Measurements from ENCODE around the gene ING3.

ING3 gene, protein sequence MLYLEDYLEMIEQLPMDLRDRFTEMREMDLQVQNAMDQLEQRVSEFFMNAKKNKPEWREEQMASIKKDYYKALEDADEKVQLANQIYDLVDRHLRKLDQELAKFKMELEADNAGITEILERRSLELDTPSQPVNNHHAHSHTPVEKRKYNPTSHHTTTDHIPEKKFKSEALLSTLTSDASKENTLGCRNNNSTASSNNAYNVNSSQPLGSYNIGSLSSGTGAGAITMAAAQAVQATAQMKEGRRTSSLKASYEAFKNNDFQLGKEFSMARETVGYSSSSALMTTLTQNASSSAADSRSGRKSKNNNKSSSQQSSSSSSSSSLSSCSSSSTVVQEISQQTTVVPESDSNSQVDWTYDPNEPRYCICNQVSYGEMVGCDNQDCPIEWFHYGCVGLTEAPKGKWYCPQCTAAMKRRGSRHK

DNA sequence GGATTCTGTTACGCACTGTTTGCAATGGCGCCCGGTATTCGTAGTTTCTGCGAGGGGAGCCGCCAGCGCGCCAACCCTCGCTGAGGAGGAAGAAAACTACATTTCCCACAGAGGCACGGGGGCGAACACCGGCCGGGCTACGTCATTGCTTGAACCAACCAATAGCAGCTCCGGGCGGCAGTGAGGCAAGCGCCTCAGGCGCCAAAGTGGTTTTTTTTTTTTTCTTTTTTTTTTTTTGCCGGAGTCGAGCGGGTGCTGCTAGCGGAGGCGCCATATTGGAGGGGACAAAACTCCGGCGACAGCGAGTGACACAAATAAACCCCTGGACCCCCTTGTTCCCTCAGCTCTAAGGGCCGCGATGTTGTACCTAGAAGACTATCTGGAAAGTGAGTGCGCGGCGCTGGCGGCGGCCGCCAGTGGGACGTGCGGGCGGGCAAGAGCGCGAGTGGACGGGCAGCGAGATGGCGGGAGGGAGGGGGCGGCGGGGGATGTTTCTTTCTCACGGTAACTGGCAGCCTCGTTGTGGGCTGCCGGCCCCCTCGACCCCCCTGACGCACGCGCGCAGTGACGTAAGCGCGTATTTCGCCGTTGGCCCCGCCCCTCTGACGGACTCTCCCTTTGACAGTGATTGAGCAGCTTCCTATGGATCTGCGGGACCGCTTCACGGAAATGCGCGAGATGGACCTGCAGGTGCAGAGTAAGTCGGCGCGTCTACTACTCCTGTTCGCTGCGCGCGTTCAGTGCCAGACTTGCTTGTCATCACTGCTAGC lies at the start of gene ING3:
Gene ING3 (plus strand): TSS at position 239 of the 770 bp plus-strand sequence. CDS start 120 bp downstream, at position 359.
- peak; percentile 94 to 95 for DNase-seq (ENCODE audit: low read depth in 2 of 2)

DNA sequence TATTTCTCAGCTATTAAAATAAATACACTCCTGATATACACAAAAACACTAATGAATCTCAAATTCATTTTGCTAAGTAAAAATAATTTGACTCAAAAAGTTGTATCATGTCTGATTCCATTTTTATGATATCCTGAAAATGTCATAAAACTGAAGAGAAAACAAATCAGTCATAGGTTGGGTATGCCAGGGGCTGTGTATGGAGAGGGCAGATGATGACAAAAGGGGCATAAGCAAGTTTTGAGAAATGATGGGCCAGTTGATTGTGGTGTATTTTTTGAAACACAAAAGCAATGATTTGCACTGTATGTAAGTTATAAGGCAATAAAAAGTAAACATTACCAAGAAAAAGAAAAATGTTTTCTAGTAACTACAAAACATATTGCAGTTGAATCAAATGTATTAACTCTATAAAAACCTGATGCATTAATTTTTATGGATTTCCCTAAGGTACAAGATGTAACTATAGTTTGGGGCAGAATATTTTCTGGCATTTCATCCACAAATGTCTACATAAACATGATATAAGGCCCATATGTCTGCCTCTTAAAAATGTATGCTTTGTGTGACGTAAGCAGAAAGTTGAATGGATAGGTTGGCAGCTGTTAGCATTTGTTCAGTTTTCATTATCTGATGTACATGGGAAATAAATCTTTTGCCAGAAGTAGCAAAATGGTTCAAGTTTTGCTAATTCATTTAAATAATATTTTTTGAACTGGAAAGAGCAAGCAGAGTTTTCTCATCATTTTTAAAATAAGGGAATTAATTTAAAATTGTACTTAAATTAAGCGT lies 35.1 kb upstream of the ING3 start:
- no peak for DNase-seq (ENCODE audit: low read depth in 2 of 2)

DNA sequence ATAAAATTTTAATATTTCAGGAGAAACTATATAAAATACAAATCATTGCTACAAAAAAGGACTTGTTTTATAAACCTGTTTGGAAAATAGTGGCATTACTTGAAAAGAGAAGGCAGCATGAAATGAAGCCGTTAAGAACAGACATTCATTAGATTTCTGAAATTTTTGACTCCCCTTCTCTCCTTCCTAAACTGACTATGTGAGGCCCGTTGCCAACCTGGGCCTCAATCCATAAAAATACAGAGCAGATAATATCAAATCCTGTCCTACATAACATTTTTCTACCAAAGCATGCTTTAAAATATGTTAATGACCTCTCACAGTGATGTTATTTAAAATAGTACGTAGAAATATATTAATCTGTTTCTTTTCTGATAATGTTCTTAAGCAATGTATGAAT lies 34.5 kb upstream of the ING3 start:
- no peak for DNase-seq (ENCODE audit: low read depth in 2 of 2)

DNA sequence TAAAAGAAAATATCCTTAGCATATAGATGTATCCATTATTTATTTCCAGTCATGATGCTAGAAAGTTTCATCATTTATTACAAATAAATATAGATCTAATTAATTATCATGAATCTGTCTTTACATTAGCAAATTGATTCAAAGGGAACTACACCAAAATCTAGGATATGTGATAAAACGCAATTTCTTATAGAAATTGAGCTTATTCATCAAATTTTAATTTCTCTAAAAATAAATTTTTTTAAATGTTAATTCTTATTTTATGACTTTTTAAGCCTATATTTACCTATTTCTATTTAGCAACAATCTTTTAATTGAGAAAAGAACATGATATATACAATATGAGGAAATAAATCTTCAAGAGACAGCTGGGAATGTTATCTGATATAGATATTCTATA lies 34.0 kb upstream of the ING3 start:
- no peak for DNase-seq (ENCODE audit: low read depth in 2 of 2)

DNA sequence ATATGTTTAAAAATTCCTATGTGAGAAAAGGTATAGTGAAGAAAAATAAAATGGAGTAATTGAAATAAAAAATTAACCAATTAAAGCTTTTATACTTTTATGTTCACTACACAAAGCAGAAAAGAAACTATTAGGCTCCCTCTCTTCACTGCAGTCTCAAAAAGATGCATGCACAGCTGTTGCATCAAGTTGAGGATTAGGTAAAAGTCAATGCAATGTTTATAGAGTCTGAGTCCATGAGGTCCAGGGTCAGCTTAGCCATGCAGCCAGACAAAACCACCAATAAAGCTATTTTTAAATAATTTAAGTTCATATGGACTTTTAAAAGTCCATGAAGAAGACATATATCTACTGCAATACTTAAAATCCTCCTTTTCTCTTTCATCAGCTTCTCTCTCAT lies 31.1 kb upstream of the ING3 start:
- DNase-seq (ENCODE audit: low read depth in 2 of 2) = no peak

DNA sequence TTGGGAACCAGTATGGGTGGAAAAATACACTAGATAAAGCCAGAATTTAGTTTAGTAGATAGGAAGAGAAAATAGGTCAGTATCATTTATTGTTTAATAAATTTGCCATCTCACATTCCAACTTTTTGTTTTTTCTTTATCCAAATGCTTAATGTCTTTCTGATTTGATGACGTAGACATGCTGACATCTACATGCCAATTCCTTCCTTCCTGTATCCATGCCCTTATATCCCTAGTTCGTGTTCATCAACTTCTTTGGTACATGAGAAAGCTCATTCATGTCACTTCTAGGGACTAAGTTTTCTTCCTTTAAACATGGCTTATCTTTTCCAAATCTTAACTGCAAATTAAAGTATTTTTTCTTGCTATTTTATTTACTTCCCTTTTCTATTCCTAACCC lies 30.5 kb upstream of the ING3 start:
- no peak for DNase-seq (ENCODE audit: low read depth in 2 of 2)

DNA sequence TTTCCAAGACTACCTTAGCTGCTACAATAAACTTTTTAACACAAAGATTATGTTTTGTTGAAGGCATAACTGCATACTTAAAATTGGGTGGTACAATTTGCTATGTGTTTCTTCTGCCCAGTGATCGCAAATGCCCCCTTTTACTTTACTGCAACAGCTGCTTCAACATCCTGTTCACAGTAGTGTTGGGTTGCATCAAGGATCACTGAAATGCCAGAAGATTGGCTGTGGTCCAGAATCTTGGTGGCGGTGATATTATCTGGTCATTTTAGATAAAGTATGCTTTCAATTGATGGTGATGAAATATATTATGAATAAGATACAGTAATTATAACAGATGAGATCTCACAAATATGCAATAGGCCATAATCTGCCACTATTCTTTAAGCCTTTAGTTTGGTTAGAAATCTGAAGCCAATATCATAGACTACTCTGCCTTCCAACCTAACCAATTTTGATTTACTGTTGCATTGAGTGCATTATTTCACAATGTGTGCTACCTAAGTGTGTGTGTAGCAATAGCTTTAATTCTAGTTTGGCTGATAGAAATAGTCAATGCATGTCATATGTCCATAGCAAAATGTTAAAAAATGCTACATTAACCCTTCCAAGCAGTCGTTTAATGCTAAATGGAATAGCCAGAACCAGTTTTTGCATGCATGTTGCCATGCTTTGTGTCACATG lies 29.8 kb upstream of the ING3 start:
- DNase-seq (ENCODE audit: low read depth in 2 of 2) = no peak

DNA sequence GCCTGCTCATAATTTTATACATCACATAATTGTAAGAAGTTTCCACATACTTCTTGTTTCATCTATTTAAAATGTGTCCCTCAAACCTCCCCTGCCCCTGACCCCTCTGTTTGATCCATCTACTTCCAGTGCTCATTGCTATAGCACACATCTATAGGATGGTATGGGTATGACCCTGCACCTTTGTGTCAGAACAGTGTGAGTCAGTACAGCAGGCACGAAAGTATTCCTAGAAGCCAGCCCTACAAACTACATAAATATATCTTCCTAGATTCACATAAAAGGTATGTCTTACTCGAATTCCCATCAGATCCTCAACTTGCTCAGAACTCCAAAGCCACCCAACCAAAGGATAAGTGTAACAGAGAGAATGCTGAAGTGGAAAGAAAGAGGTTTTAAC lies 25.7 kb upstream of the ING3 start:
- no peak for DNase-seq (ENCODE audit: low read depth in 2 of 2)

DNA sequence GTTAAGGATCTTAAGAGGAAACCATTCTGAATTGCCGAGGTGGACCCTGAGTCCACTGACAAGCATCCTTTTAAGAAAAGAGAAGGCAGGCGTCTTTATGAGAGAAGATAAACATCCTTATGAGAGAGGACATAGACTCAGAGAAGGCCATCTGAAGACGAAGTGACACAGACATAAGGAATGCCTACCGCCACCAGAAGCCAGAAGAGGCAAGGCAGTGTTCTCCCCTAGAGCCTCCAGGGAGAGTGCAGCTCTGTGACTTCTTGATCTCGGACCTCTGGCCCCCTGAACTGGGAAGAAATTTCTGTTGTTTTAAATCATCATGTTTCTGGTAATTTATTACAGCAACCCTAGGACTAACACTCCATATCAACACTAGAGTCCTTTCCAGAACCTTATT lies 25.2 kb upstream of the ING3 start:
- no peak for DNase-seq (ENCODE audit: low read depth in 2 of 2)

DNA sequence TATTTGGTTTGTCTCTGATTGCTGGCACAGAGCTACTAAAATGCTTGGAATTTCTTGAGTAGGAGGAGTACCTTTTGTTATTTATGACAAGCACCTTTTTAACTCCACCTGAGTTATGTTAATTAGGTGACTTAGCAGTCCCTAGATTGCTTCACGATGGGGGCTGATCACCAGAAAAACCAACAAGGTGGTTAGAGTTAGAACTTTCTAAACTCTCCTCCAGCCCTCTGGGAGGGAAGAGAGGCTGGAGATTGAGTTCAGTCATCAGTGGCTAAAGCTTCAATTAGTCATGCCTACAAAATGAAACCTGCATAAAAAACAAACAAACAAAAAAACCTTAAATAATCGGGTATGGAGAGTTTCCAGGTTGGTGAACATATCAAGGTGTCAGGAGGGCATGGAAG lies 23.6 kb upstream of the ING3 start:
- no peak for DNase-seq (ENCODE audit: low read depth in 2 of 2)

DNA sequence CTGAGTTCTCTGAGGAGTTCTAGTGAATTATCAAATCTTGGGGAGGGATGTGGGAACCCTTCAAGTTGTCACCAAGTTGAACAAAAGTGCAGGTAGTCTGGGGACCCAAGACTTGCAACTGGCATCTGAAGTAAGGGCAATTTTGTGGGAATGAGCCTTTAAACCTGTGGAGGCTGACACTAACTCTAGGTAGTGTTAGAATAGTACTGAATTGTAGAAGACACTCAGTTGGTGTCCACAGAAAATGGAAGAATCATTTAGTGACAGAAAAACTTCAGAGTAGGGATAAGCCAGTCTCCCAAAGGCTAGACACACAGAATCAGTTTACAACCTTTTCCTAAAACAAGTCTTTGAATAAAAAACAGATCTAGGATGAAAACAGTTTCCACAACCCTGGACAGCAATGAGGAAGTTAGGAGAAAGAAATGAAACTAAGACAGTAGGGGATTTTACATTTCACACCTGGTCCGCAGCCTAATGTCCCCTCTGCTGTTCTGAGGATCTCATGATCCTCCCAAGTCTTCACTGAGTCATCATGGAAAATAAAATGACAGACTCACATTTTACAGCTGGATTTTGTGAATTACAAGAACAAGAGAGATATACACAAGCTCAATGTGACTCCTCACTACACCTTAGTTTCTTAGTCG lies 23.0 kb upstream of the ING3 start:
- no peak for DNase-seq (ENCODE audit: low read depth in 2 of 2)

DNA sequence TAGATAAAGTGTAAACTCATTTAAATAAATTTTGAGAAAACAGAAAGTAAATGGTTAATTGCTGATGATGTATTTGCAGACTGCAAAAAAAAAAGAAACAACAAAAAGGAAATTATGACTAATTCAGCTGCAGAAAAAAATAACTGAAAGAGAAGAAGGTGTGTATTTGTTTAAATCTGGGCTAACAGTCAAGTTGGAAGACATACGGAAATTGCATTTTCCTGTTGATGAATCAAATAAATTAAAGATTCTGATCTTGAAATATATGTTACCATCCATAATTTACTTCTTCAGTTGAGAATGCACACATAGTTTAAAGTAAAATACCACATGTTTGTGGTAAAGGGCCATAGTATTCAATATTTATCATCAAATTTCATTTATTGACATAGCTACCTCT lies 19.3 kb upstream of the ING3 start:
- DNase-seq (ENCODE audit: low read depth in 2 of 2) = no peak

DNA sequence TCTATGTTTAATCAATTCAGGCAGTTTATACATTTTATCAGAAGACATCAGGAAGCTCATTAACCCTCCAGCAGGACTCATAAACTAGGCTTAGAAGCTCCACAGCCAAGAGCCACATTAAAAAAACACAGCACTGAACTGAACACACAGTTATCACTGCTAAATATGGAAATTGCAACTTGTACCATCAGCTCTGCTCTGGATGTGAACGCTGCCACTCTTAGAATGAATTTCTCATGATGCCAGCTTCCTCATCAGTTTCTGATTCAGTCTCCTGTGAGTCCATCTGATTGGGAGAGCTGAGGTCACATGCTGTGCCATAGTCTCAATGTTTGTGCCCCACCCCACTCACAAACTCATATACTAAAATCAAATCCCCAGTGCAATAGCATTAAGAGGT lies 17.1 kb upstream of the ING3 start:
- DNase-seq (ENCODE audit: low read depth in 2 of 2) = no peak

DNA sequence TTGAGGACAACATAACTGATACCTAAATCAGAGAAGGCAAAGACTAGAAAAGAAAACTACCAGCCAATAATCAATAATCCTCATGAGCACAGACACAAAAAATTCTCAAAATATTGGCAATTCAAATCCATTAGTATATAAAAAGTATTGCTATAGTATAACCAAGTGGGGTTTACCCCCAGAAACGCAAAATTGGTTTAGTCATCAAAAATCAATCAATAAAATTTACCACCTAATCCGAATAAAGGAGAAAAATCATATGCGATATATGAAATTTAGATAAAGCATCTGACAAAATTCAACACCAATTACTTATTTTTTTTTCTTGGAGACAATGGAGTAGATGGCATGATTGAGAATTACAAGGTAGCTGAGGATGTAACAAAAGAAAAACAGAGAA lies 11.2 kb upstream of the ING3 start:
- DNase-seq (ENCODE audit: low read depth in 2 of 2) = no peak

DNA sequence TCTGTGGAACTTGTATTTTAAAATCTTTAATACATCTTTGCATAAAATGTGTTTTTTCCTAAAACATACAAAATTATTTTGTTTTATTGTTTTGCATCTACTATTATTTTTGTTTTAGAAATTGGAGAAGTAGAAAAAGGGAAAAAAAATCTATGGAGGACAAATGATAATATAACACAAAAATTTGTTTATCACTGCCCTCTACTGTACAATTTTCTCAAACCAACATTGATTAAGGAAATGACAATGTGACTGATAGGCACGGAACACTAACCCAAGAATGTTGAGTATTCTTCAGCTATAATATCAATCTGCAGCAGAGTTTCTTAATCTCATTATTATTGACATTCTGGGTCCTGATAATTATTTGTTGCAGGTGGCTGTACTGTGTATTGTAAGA lies 9.5 kb upstream of the ING3 start:
- DNase-seq (ENCODE audit: low read depth in 2 of 2) = no peak

DNA sequence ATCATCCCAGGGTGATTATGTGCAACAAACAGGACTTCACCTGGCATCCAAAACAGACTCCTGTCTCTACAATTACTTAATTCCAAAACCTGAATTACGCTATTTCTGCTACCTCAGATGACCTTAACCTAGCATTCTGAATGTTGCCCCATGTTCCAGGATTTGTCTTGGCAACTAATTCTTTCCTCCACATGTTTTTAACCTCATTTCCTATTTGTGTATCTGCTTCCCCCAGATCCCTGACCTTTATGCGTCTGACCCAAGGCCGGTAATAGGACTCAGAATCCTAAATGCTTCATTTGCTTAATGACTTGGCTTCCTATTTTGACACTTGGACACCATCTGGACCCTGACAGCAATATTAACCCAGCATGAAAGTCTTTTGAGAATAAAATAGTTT lies 8.7 kb upstream of the ING3 start:
- no peak for DNase-seq (ENCODE audit: low read depth in 2 of 2)

DNA sequence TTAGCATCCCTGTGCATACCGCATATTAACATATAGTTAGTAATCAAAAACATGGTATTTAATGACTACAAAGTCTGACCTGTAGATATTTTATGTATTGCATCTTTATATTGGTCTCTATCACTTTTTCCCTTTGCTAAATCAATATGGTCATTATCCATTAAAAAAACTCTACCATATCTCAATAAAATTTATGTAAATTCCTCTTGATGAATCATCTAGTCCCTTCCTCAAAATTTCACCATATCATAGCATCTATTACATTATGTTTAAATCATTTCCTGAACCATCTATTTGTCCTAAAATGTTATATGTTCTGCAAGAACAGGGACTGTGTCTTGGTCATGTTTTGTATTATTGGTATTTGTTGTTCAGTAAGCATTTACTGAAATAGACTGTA lies 7.7 kb upstream of the ING3 start:
- no peak for DNase-seq (ENCODE audit: low read depth in 2 of 2)

DNA sequence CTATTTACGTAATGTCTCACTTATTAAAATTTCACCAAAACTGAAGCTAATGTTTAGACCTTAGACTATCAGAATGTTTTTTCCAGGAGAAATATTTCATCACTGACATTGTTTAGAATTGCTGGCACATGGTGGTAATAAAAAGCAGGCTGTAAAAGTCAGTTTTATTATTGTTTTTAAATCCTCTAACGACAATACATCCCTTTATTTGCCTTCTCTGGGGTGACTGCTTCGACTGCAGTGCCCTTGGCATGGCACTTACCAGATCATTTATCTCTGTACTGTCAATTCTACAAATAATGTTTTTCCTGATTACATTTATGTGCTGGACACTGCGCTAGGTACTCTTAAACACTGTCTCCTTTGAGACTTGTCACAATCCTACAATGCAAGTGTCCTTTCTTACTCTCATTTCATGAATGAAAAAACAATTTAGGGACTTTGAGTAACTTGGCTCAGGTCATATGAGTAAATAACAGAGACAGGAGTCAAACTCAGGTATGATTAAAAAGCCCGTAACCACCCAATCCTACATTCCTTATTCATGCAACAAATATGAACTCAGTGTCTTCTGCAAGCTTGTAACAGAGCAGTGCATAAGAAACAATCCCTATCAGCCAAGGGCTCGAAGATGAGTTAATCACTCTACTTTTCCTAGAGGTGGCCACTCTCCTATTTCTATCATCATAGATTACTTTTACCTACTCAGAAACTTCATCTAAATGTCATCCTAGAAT lies 5.6 kb upstream of the ING3 start:
- DNase-seq (ENCODE audit: low read depth in 2 of 2) = no peak

DNA sequence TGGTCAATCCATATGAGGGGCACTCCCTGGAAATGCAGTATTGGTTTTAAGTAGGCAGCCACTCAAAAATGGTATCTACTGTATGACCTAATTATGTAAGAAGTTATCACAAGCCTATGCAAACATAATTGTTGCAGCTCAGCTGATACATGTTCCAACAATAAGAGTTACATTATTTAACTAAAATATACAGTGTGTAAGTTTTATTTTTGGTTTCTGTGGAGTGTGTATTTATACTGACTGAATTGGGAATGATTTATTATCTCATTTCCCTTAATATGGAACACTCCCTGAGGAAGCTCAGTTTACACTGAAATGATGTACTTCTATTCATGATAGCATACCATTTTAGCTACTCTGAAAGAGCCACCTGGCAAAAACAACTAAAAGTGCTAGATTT lies 2.6 kb upstream of the ING3 start:
- DNase-seq (ENCODE audit: low read depth in 2 of 2) = no peak

DNA sequence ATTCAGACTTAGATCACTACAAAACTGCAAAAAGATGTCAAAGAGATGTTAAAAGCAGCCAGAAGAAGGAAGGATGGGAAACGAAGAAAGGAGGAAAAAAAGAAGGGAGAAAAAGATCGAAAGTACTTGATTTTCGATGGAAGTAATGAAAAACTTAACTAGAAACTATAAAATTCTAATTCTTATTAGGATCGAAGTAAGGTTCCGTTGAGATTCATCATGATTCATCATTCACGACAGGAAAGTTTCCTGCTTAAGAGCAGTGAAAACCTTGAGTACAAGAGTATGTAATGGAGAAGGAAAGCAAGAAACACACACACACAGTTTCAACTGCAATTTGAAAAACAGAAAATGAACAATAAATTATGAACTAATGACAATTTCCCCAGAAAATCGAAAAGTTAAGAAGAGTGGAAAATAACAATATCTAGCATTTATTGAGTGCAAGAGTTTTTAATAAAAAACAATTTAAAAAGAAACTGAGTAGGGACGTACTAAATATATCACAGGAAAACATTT lies 1.1 kb upstream of the ING3 start:
- DNase-seq (ENCODE audit: low read depth in 2 of 2) = no peak

All from stimulated activated CD4-positive, alpha-beta T cell treated with anti-CD3 and anti-CD28 coated beads, Interleukin-4, amount 100 ng/mL, for 48 hours (primary cell).